OCI-LY3 (cell line): Measurements from ENCODE around the gene RCCD1.

Experiments
- CTCF ChIP-seq: fragments of 200-600, 300-600 bp; sonication (generic); IDR thresholded peaks from 2 replicates; pipeline ENCODE4 v1.5.1; 2014; ENCODE audit warnings: antibody characterized with exemption, low read length, low read depth
- EZH2phosphoT487 ChIP-seq: fragments of 200-600 bp; shearing (Covaris generic); IDR thresholded peaks from 2 replicates; pipeline ENCODE4 v1.6.1; 2018; ENCODE audit warnings: antibody characterized with exemption, mixed run types, low read depth

GRCh38 chr15:90990446-90990845, 35.8 kb downstream of the RCCD1 start:
- TF ChIP-seq CTCF (no peak), EZH2phosphoT487 (no peak)
